SK-N-SH (cell line): ENCODE results near the gene ZDHHC19. TPM values are rescaled to one million over a fixed set of nuclear protein-coding genes. Genes with fewer than 3 reads are reported as not detected.

Source experiments
- CTCF ChIA-PET: fragments of 300-600, 350-600 bp; formaldehyde crosslinking; extraction: SDS; loops from one replicate; lab custom pipeline; 2021; lab: Yijun Ruan, JAX
- POLR2A ChIA-PET: fragments of 350-600 bp; sonication (Branson Sonifier 250); formaldehyde crosslinking; extraction: SDS; loops from one replicate; lab custom pipeline; 2020; ENCODE audit warnings: antibody characterized with exemption, inconsistent platforms; lab: Yijun Ruan, JAX
- DNase-seq: peaks from one replicate; pipeline ENCODE4 v3.0.0; 2012
- H2AFZ ChIP-seq: fragments of 200-600 bp; sonication (generic); 2 replicates; pipeline ENCODE4 v1.8.1; 2016; ENCODE audit warnings: antibody characterized with exemption, mild to moderate bottlenecking, low read depth
- H3F3A ChIP-seq: fragments of 200-600 bp; sonication (generic); replicated peaks from 2 replicates; pipeline ENCODE3; 2016; ENCODE audit warnings: antibody characterized with exemption, mild to moderate bottlenecking; ENCODE audit not compliant: insufficient read depth
- H3K27ac ChIP-seq, 2 experiments: fragments of 200-500 bp in 1 of 2; fragments of 200-600 bp in 1 of 2; sonication (Bioruptor generic) in 1 of 2; sonication (generic), shearing (Covaris generic) in 1 of 2; 2 replicates each; pipeline versions ENCODE4 v1.5.1 to v1.6.1; 2014 to 2016; ENCODE audit warnings: low read depth in 2 of 2, inconsistent platforms in 1 of 2, low read length in 1 of 2, mild to moderate bottlenecking in 1 of 2, mixed read lengths in 1 of 2
- H3K27me3 ChIP-seq: fragments of 200-600 bp; sonication (generic), shearing (Covaris generic); 2 replicates; pipeline ENCODE4 v1.6.1; 2016; ENCODE audit warnings: mixed run types; ENCODE audit not compliant: insufficient read depth
- H3K36me3 ChIP-seq, 2 experiments: fragments of 200-500 bp in 1 of 2; fragments of 200-600 bp in 1 of 2; sonication (Bioruptor generic) in 1 of 2; sonication (generic) in 1 of 2; replicated peaks in 1 of 2; 2 replicates each; pipeline versions ENCODE3 to v1.5.1; 2014 to 2016; ENCODE audit warnings: low read length in 1 of 2, mild to moderate bottlenecking in 1 of 2; ENCODE audit not compliant: insufficient read depth in 2 of 2, control insufficient read depth in 1 of 2
- H3K4me1 ChIP-seq, 2 experiments: fragments of 200-500 bp in 1 of 2; fragments of 200-600 bp in 1 of 2; sonication (Bioruptor generic) in 1 of 2; sonication (generic), shearing (Covaris generic) in 1 of 2; 2 replicates each; pipeline versions ENCODE4 v1.5.1 to v1.6.1; 2014 to 2016; ENCODE audit warnings: low read depth in 1 of 2, low read length in 1 of 2, mixed run types in 1 of 2; ENCODE audit not compliant: insufficient read depth in 2 of 2, control insufficient read depth in 1 of 2
- H3K4me2 ChIP-seq: fragments of 200-600 bp; sonication (generic), shearing (Covaris generic); 2 replicates; pipeline ENCODE4 v1.6.1; 2017; ENCODE audit warnings: mixed run types
- H3K4me3 ChIP-seq, 2 experiments: fragments of 200-500 bp in 1 of 2; fragments of 200-600 bp in 1 of 2; sonication (Bioruptor generic) in 1 of 2; sonication (generic), shearing (Covaris generic) in 1 of 2; 2 replicates each; pipeline versions ENCODE4 v1.5.1 to v1.8.1; 2014 to 2016; ENCODE audit warnings: low read depth in 2 of 2, inconsistent platforms in 1 of 2, low read length in 1 of 2, mild to moderate bottlenecking in 1 of 2, mixed read lengths in 1 of 2, moderate library complexity in 1 of 2
- H3K79me2 ChIP-seq: fragments of 200-600 bp; sonication (generic); 2 replicates; pipeline ENCODE4 v1.8.1; 2017; ENCODE audit warnings: mild to moderate bottlenecking; ENCODE audit not compliant: insufficient read depth
- H3K9ac ChIP-seq: fragments of 200-600 bp; sonication (generic); 2 replicates; pipeline ENCODE4 v1.6.1; 2017; ENCODE audit warnings: mixed run types
- H3K9me2 ChIP-seq: fragments of 200-600 bp; sonication (generic); 2 replicates; pipeline ENCODE4 v1.6.1; 2017; ENCODE audit warnings: mixed run types
- H3K9me3 ChIP-seq: fragments of 200-600 bp; sonication (generic); 2 replicates; pipeline ENCODE4 v1.6.1; 2017; ENCODE audit warnings: mixed run types, mild to moderate bottlenecking, moderate library complexity
- H4K20me1 ChIP-seq: fragments of 200-600 bp; sonication (generic); 2 replicates; pipeline ENCODE4 v1.6.1; 2017; ENCODE audit warnings: mild to moderate bottlenecking, mixed run types; ENCODE audit not compliant: insufficient read depth
- CHD2 ChIP-seq: fragments of 150-350 bp; IDR thresholded peaks from 2 replicates; pipeline ENCODE4 v1.6.1; 2018; ENCODE audit warnings: low read length; ENCODE audit not compliant: partially characterized antibody
- EZH2phosphoT487 ChIP-seq: fragments of 200-600 bp; sonication (generic); IDR thresholded peaks from 2 replicates; pipeline ENCODE4 v1.6.1; 2017; ENCODE audit warnings: low read depth, mixed run types, mild to moderate bottlenecking, antibody characterized with exemption, moderate library complexity, borderline replicate concordance
- FOXJ3 ChIP-seq: sonication (generic); formaldehyde crosslinking; IDR thresholded peaks from 2 replicates; pipeline ENCODE4 v1.5.1; 2020; ENCODE audit warnings: mild to moderate bottlenecking, missing genetic modification reagents
- IRF3 ChIP-seq: fragments of 150-350 bp; IDR thresholded peaks from 2 replicates; pipeline ENCODE4 v1.6.1; 2016; ENCODE audit warnings: mild to moderate bottlenecking, low read depth, low read length
- JUND ChIP-seq: IDR thresholded peaks from 2 replicates; pipeline ENCODE4 v1.4.0; 2012
- MAX ChIP-seq: IDR thresholded peaks from 2 replicates; pipeline ENCODE4 v1.4.0; 2012; ENCODE audit warnings: low read depth
- MEF2A ChIP-seq: IDR thresholded peaks from 2 replicates; pipeline ENCODE4 v1.4.0; 2012; ENCODE audit warnings: low read depth, borderline replicate concordance
- NRF1 ChIP-seq: IDR thresholded peaks from 2 replicates; pipeline ENCODE4 v1.6.1; 2012; ENCODE audit warnings: low read depth, mild to moderate bottlenecking, low read length
- PBX3 ChIP-seq: IDR thresholded peaks from 2 replicates; pipeline ENCODE4; 2012
- POLR2AphosphoS5 ChIP-seq: IDR thresholded peaks from 2 replicates; pipeline ENCODE4 v1.6.1; 2012; ENCODE audit warnings: low read depth, low read length
- RXRA ChIP-seq: IDR thresholded peaks from 2 replicates; pipeline ENCODE4 v1.4.0; 2012; ENCODE audit warnings: low read depth, mild to moderate bottlenecking, borderline replicate concordance
- TCF12 ChIP-seq: IDR thresholded peaks from 2 replicates; pipeline ENCODE4 v1.4.0; 2012
- YY1 ChIP-seq: IDR thresholded peaks from 2 replicates; pipeline ENCODE4 v1.4.0; 2012; ENCODE audit warnings: low read depth, mild to moderate bottlenecking
- ZBTB33 ChIP-seq: IDR thresholded peaks from 2 replicates; pipeline ENCODE4 v1.4.0; 2012; ENCODE audit warnings: low read depth, borderline replicate concordance
- WGBS: methylation state at CpG from one replicate; pipeline ENCODE4 v1.1.6; 2017; ENCODE audit warnings: low lambda C conversion rate; 5-methylcytosine and 5-hydroxymethylcytosine counted together
- polyA plus RNA-seq, 3 experiments: library from polyadenylated mRNA; depleted of rRNA; stranded (reverse); fragments of >200 nt; gene quantifications; 2 replicates each; pipeline ENCODE4 v1.2.3, GENCODE V29; 2012

ZDHHC19 gene
- polyA plus RNA-seq, 1 of the 3 experiments (the other 2 are of a cell fraction): not detected

GRCh38 chr3:196163666-196164493 is 47.3 kb downstream of the ZDHHC19 start (continued):
- no peak for TF ChIP-seq ZBTB33
- TF ChIP-seq POLR2AphosphoS5: no peak
- TF ChIP-seq RXRA: no peak
- no peak for TF ChIP-seq CHD2
- no peak for TF ChIP-seq FOXJ3 (CRISPR knock-in tag)
- no peak for TF ChIP-seq MEF2A
- TF ChIP-seq JUND: no peak
- TF ChIP-seq TCF12: no peak
- no peak for TF ChIP-seq PBX3
- TF ChIP-seq MAX: no peak

GRCh38 chr3:196163212-196163611 is 48.0 kb downstream of the ZDHHC19 start:
- no peaks in the 10 kb centered on the region; a peak in 1 of 4 replicates for H3K4me1 ChIP-seq
- H3K4me2 ChIP-seq: no peak overlapping the region
- WGBS: 92% methylated on average over 5 of the region's 6 CpGs
- no peaks in the 10 kb centered on the region for H3K27me3 ChIP-seq
- ChIA-PET CTCF (no interaction called here), POLR2A (no interaction called here)
- no peak overlapping the region for H3K27ac ChIP-seq
- H3F3A ChIP-seq: no peaks in the 10 kb centered on the region
- TF ChIP-seq PBX3 (no peak), NRF1 (no peak), EZH2phosphoT487 (no peak), POLR2AphosphoS5 (no peak), YY1 (no peak), IRF3 (no peak), CHD2 (no peak)
- H2AFZ ChIP-seq: no peak overlapping the region
- H3K79me2 ChIP-seq: no peaks in the 10 kb centered on the region
- H4K20me1 ChIP-seq: no peaks in the 10 kb centered on the region
- no peak overlapping the region for H3K9ac ChIP-seq
- H3K9me2 ChIP-seq: no peaks in the 10 kb centered on the region
- no peak overlapping the region for H3K4me3 ChIP-seq
- no peaks in the 10 kb centered on the region for H3K9me3 ChIP-seq
- no peak for DNase-seq
- H3K36me3 ChIP-seq: no peaks in the 10 kb centered on the region
